Activated CD4-positive, alpha-beta T cell treated with anti-CD3 and anti-CD28 coated beads, Interleukin-2, amount 50 U/mL, for 48 hours (primary cell): ENCODE measurements around the gene PSMD14.

ENCODE experiments used
- DNase-seq, 2 experiments: peaks; one replicate each; pipeline ENCODE4 v3.0.0-alpha.2; 2020

The PSMD14 gene

GRCh38 chr2:161421686-161422085, 113.5 kb downstream of the PSMD14 start:
- DNase-seq, result no peak

DNA sequence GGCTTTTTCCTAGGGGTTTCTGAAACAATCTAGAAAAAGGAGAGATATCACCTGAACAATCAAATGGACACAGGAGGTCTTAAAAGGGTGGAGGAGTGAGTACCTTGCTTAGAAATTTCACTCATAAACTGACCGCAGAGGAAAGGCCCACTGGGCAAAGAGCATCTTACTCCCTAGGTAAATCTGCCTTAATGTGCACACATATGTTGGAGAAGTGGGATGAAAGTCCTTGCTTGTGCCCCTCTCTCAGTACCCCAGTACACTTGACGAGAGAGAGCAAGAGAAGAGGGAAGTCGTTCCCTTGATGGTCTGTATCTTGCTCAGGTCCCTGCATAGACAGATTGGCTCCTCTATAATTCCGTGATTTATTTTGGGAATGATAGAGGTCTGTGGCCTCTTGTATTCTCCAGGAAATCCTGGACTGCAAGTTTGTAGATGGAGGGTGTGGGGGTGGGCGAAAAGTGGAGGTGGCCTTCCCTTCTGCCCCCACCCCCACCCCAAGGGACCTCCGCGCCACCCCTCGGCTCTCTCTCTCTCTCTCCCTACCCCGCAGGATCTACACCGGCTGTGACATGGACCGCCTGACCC, 114.7 kb downstream of the PSMD14 start:
- DNase-seq, result no peak

- peak in 1 of 2 experiments; percentile 18 for DNase-seq
Observed at GRCh38 chr2:161423421-161424393, 115.5 kb downstream of the PSMD14 start.

GRCh38 chr2:161424394-161424769, 116.2 kb downstream of the PSMD14 start:
- DNase-seq, result peak; percentile 10 to 15

DNA sequence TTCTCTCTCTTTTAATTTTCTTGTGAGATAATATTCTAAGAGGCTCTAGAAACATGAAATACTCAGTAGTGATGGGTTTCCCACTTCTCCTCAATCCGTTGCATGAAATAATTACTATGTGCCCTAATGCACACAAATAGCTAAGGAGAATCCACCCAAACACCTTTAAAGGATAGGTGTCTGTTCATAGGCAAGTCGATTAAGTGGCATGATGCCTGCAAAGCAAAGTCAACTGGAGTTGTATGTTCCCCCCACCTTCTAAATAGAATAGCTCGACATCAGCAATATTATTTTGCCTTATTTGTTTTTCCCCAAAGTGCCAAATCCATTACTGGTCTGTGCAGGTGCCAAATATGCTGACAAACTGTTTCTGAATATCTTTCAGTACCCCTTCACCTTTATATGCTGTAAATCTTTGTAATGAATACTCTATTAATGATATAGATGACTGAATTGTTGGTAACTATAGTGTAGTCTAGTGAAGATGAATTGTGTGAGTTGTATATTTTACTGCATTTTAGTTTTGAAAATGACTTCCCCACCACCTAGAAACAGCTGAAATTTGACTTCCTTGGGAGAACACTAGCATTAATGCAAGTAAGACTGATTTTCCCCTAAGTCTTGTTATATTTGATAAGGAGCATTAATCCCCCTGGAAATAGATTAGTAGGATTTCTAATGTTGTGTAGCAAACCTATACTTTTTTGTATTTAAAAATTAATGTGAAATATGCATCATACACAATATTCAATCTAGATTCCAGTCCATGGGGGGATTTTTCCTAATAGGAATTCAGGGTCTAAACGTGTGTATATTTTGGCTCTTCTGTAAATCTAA, 116.9 kb downstream of the PSMD14 start:
- DNase-seq, result no peak

DNA sequence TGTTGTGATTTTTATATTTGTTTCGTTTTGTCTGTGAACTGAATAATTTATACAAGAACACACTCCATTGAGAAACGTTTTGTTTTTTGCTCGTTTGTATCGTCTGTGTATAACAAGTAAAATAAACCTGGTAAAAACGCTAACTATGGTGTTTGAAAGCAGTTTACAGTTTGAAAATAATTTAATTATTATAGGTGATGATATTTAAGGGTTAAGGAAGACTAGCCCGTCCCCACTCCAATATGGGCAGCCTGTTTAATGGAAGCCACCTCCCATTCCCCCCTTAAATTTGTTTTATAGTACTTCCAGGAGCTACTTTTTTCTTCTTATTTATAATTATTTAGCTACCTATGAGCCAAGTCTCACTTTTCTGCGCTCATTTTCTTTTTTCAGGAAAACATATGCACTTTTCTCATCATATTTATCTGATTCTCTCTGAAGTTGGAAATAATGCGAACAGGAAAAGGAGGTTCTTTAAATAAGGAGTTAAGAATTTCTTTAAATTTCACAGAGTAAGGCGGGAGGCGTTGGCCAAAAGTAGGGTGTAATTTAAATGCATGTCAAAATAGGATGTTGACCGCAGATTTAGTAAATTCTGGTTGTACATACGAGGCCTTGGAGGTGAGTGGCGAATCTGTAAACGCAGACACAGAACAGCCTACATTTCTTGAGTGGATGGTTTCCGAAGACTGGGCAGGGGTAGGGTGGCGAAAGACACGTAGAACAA, 117.7 kb downstream of the PSMD14 start:
- DNase-seq, result no peak

GRCh38 chr2:161426455-161426921, 118.3 kb downstream of the PSMD14 start:
- peak in 1 of 2 experiments; percentile 39 for DNase-seq

- peak; percentile 7 to 29 for DNase-seq
Observed at GRCh38 chr2:161426922-161427663, 118.9 kb downstream of the PSMD14 start.

GRCh38 chr2:161427664-161428587, 119.7 kb downstream of the PSMD14 start:
- no peak for DNase-seq

GRCh38 chr2:161430386-161430785, 122.2 kb downstream of the PSMD14 start:
- DNase-seq, result no peak

DNA sequence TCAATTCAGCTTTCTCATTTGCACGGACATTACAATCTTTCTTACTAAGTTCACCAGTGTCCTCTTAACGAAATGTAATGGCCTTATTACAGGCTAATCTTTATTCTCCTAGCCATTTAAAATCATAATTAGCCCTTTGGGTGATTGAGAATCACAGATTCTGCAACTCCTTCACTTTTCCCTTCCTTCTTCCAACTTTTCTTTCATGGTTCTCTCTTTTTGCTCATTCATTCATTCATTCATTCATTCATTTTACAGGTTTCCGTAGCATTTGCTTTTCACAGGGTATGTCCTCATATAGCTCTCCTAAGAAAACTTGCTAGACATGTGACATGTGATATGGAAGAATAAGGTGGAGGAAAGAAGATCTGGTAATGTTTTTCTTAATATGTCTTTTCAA, 123.9 kb downstream of the PSMD14 start:
- DNase-seq, result no peak

DNA sequence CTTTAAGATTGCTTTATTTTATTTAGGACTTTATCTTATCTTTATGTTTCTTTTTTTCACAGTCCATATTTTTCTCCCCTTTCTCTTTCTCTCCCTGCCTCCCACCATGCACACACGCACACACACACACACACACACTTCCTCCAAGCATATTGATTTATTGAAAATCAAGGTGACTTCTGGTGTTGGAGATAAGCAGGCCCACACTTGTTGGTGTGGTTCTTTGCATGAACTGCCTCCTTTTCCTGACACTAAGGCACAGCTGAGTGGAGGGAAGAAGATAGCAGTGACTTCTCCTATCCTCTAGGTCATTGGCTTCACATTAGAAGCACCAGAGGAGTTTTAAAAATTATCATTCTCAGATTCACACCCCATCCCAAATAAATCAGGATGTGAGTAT, 125.9 kb downstream of the PSMD14 start:
- DNase-seq, result no peak

- DNase-seq, result no peak
Observed at GRCh38 chr2:161436411-161436810, 128.2 kb downstream of the PSMD14 start.

- no peak for DNase-seq
Observed at GRCh38 chr2:161438598-161438997, 130.4 kb downstream of the PSMD14 start.

DNA sequence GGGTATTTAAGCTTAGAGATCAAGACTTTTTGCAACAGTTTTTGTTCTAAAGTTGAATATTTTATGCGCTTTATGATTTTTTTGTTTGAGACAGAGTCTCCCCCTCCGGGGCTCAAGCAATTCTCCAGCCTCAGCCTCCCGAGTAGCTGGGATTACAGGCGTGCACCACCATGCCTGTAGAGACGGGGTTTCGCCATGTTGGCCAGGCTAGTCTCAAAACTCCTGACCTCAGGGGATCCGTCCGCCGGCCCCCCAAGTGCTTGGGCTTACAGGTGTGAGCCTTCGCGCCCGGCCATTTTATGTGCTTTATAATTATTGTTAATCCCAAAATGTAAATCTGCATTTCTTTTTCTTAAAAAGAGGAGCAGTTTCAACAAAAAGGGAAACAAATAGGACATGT, 136.9 kb downstream of the PSMD14 start:
- DNase-seq, result no peak

- no peak for DNase-seq
Observed at GRCh38 chr2:161448431-161448830, 140.2 kb downstream of the PSMD14 start.
